Endothelial cell of umbilical vein (primary cell): ENCODE data around the gene GLRA1. TPM values are rescaled to one million over a fixed set of nuclear protein-coding genes. Genes with fewer than 3 reads are reported as not detected.

Experiments used
- BruUV-seq: library from RNA; stranded (reverse); fragments of 400-500 nt; replicated peaks from 2 replicates; lab custom pipeline; 2021; lab: Mats Ljungman, UMichigan
- CTCF ChIA-PET: fragments of 300-600, 350-600 bp; sonication (Branson Sonifier 250); formaldehyde crosslinking; loops from one replicate; lab custom pipeline; 2021; ENCODE audit warnings: antibody characterized with exemption, inconsistent platforms; lab: Charles Lee
- POLR2A ChIA-PET: fragments of 300-600, 350-600 bp; sonication (Branson Sonifier 250); formaldehyde crosslinking; loops from one replicate; lab custom pipeline; 2021; ENCODE audit warnings: antibody characterized with exemption, inconsistent platforms; lab: Charles Lee
- DNase-seq: peaks from one replicate; pipeline ENCODE4 v3.0.0-alpha.2; 2011; ENCODE audit warnings: low read depth, low spot score
- FAIRE-seq: peaks from 2 replicates; lab custom pipeline; 2011; peaks lifted over from hg19 to GRCh38; lab: Jason Lieb, UNC
- H2AFZ ChIP-seq: 2 replicates; pipeline ENCODE4 v1.6.0; 2012; ENCODE audit warnings: low read depth, low read length, control low read depth, inconsistent platforms
- H3K27ac ChIP-seq: 2 replicates; pipeline ENCODE4 v1.5.1; 2011; ENCODE audit warnings: low read depth, mild to moderate bottlenecking, control low read depth, low read length, moderate library complexity; ENCODE audit not compliant: insufficient read depth
- H3K27me3 ChIP-seq, 2 experiments: 2 replicates each; pipeline versions ENCODE4 v1.6.0 to v1.6.1; 2011; ENCODE audit warnings: low read length in 2 of 2, mixed read lengths in 1 of 2; ENCODE audit not compliant: control insufficient read depth in 2 of 2, insufficient read depth in 2 of 2
- H3K36me3 ChIP-seq, 2 experiments: 2 replicates in 1 of 2; 3 replicates in 1 of 2; pipeline ENCODE4 v1.5.1; 2011; ENCODE audit warnings: low read length in 2 of 2, mild to moderate bottlenecking in 1 of 2, moderate library complexity in 1 of 2; ENCODE audit not compliant: control insufficient read depth in 2 of 2, insufficient read depth in 2 of 2; ENCODE audit errors: extremely low read depth in 1 of 2
- H3K4me1 ChIP-seq: 3 replicates; pipeline ENCODE4 v1.5.1; 2011; ENCODE audit warnings: mild to moderate bottlenecking, low read length; ENCODE audit not compliant: control insufficient read depth, insufficient read depth; ENCODE audit errors: extremely low read depth
- H3K4me2 ChIP-seq: 2 replicates; pipeline ENCODE4 v1.6.1; 2011; ENCODE audit warnings: low read length, control low read depth, mixed read lengths; ENCODE audit not compliant: insufficient read depth
- H3K4me3 ChIP-seq, 3 experiments: fragments of 200-600 bp in 1 of 3; sonication (generic), shearing (Covaris generic) in 1 of 3; replicated peaks in 1 of 3; 2 replicates each; pipeline ENCODE4 v1.5.1; 2011 to 2016; ENCODE audit warnings: control low read depth in 3 of 3, low read length in 3 of 3, mild to moderate bottlenecking in 2 of 3, inconsistent platforms in 1 of 3, low read depth in 1 of 3, moderate library complexity in 1 of 3; ENCODE audit not compliant: insufficient read depth in 1 of 3
- H3K79me2 ChIP-seq: 2 replicates; pipeline ENCODE4 v1.6.0; 2012; ENCODE audit warnings: low read length, inconsistent platforms; ENCODE audit not compliant: control insufficient read depth, insufficient read depth
- H3K9ac ChIP-seq: replicated peaks from 2 replicates; pipeline ENCODE3; 2011; ENCODE audit warnings: low read length, control low read depth; ENCODE audit not compliant: insufficient read depth; ENCODE audit errors: extremely low read depth
- H3K9me1 ChIP-seq: replicated peaks from 3 replicates; pipeline ENCODE4 v1.6.0; 2011; ENCODE audit warnings: mild to moderate bottlenecking, low read length; ENCODE audit not compliant: control insufficient read depth, insufficient read depth; ENCODE audit errors: extremely low read depth
- H3K9me3 ChIP-seq: replicated peaks from 2 replicates; pipeline ENCODE4 v1.5.1; 2012; ENCODE audit warnings: low read length, inconsistent platforms; ENCODE audit not compliant: control insufficient read depth, insufficient read depth
- H4K20me1 ChIP-seq: replicated peaks from 2 replicates; pipeline ENCODE3; 2011; ENCODE audit warnings: mild to moderate bottlenecking, low read length; ENCODE audit not compliant: control insufficient read depth, insufficient read depth; ENCODE audit errors: extremely low read depth
- EZH2 ChIP-seq: IDR thresholded peaks from 2 replicates; pipeline ENCODE4 v1.6.1; 2012; ENCODE audit warnings: borderline replicate concordance, low read depth, mild to moderate bottlenecking, moderate library complexity, low read length, inconsistent platforms; ENCODE audit not compliant: severe bottlenecking
- FOS ChIP-seq: IDR thresholded peaks from 2 replicates; pipeline ENCODE4 v1.6.1; 2011; ENCODE audit warnings: mild to moderate bottlenecking, low read length, moderate library complexity, borderline replicate concordance; ENCODE audit not compliant: insufficient read depth
- GATA2 ChIP-seq: IDR thresholded peaks from 2 replicates; pipeline ENCODE4 v1.7.0; 2011; ENCODE audit warnings: low read depth, mild to moderate bottlenecking, moderate library complexity, mixed read lengths, low read length; ENCODE audit not compliant: insufficient read length, insufficient read depth
- JUN ChIP-seq: IDR thresholded peaks from 2 replicates; pipeline ENCODE4 v1.6.1; 2011; ENCODE audit warnings: borderline replicate concordance, low read depth; ENCODE audit not compliant: insufficient read length, insufficient read depth
- MYC ChIP-seq: IDR thresholded peaks from one replicate; pipeline ENCODE4 v1.6.1; 2011; ENCODE audit warnings: mild to moderate bottlenecking, low read depth, low read length
- POLR2A ChIP-seq: IDR thresholded peaks from 2 replicates; pipeline ENCODE4 v1.6.1; 2012; ENCODE audit warnings: low read depth, mild to moderate bottlenecking, control low read depth, low read length
- POLR2AphosphoS5 ChIP-seq: IDR thresholded peaks from 2 replicates; pipeline ENCODE4 v1.6.1; 2012; ENCODE audit warnings: low read depth, mild to moderate bottlenecking, control low read depth, low read length, moderate library complexity; ENCODE audit not compliant: insufficient read depth
- dilution Hi-C: fragments of 300-500 bp; cut with MboI; formaldehyde crosslinking; loops from one replicate; pipeline ENCODE4 v1.15.0; 2019; ENCODE audit warnings: low sequenced_read_pairs; ENCODE audit not compliant: extremely low pct_ligation_motif_present
- intact Hi-C: fragments of 100-400 bp; cut with micrococcal nuclease; formaldehyde crosslinking; loops from one replicate; pipeline ENCODE4 v1.10.0; 2022
- polyA plus RNA-seq, 4 experiments: library from polyadenylated mRNA; depleted of rRNA in 3 of 4; stranded (reverse) in 3 of 4; unstranded in 1 of 4; fragments of >200 nt; gene quantifications; 2 replicates each; pipeline versions ENCODE4 v1.2.1 to v1.2.3, GENCODE V29; 2011 to 2012; ENCODE audit warnings: missing spikeins in 1 of 4
- total RNA-seq: library from RNA; stranded (reverse); gene quantifications from 2 replicates; pipeline ENCODE4 v1.2.3, GENCODE V29; 2021
- TF ChIP-seq, protein P1 (sequence below), 2 donors: IDR thresholded peaks; 1 replicate in 1 of 2; 2 replicates in 1 of 2; pipeline ENCODE4 v1.5.1; 2011; ENCODE audit warnings: low read length in 2 of 2, mild to moderate bottlenecking in 2 of 2, moderate library complexity in 2 of 2, control low read depth in 1 of 2, inconsistent platforms in 1 of 2, low read depth in 1 of 2; ENCODE audit not compliant: insufficient read depth in 1 of 2; ENCODE audit errors: extremely low read depth in 1 of 2
- TF ChIP-seq, protein P2 (sequence below): IDR thresholded peaks from 2 replicates; pipeline ENCODE4 v1.6.1; 2011; ENCODE audit not compliant: insufficient read depth, insufficient read length

The GLRA1 gene
- total and polyA plus RNA-seq, 2 donors (not counting 3 experiments of a cell fraction or from before 2014, with no cell fraction given), result not detected

DNA sequence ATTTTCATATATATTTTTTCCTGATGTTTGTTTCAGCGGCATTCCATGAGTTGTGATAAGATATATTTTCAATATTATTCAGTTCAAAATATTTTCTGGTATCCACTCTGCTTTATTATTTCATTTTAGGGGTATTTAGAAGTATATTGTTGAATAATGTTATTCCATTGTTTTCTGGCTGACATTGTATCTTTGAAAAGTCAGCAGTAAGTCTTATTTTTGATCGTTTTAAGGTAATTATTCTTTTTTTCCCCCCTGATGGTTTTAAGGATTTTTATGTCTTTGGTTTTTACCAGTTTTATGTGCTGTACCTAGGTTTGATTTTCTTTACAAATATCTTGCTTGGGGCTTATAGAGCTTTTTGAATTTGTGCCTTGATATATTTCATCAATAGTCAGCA lies 6.6 kb upstream of the GLRA1 start:
- Histone ChIP-seq H3K27ac (no peak overlapping the region), H4K20me1 (no peaks in the 10 kb centered on the region), H3K9me1 (no peaks in the 10 kb centered on the region), H3K4me1 (no peaks in the 10 kb centered on the region), H3K27me3 (no peaks in the 10 kb centered on the region), H3K36me3 (no peaks in the 10 kb centered on the region), H3K4me3 (no peak overlapping the region), H2AFZ (no peak overlapping the region), H3K4me2 (no peak overlapping the region), H3K9ac (no peak overlapping the region), H3K79me2 (no peaks in the 10 kb centered on the region), H3K9me3 (no peaks in the 10 kb centered on the region)
- intact Hi-C loops (no loop called here), dilution Hi-C loops (no loop called here)
- FAIRE-seq (no peak), DNase-seq (no peak)
- no TSS peak for BruUV-seq
- ChIA-PET POLR2A (no interaction called here), CTCF (no interaction called here)
- TF ChIP-seq JUN (no peak), POLR2A (no peak), POLR2AphosphoS5 (no peak), MYC (no peak), EZH2 (no peak), FOS (no peak), GATA2 (no peak)
- TF ChIP-seq, protein P1, sequence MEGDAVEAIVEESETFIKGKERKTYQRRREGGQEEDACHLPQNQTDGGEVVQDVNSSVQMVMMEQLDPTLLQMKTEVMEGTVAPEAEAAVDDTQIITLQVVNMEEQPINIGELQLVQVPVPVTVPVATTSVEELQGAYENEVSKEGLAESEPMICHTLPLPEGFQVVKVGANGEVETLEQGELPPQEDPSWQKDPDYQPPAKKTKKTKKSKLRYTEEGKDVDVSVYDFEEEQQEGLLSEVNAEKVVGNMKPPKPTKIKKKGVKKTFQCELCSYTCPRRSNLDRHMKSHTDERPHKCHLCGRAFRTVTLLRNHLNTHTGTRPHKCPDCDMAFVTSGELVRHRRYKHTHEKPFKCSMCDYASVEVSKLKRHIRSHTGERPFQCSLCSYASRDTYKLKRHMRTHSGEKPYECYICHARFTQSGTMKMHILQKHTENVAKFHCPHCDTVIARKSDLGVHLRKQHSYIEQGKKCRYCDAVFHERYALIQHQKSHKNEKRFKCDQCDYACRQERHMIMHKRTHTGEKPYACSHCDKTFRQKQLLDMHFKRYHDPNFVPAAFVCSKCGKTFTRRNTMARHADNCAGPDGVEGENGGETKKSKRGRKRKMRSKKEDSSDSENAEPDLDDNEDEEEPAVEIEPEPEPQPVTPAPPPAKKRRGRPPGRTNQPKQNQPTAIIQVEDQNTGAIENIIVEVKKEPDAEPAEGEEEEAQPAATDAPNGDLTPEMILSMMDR (IDR thresholded peaks at IDR 0.05; ENCODE audit: extremely low read depth in 1 of 2, insufficient read depth in 1 of 2, low read depth in 1 of 2, low read length in 2 of 2), result no peak
- TF ChIP-seq, protein P2, sequence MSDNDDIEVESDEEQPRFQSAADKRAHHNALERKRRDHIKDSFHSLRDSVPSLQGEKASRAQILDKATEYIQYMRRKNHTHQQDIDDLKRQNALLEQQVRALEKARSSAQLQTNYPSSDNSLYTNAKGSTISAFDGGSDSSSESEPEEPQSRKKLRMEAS, result no peak
